Cardiac fibroblast (primary cell): Measurements from ENCODE around the gene DENND5B.
"Not testable (repeated sequence)": the region's sequence is repeated elsewhere in the genome, so short reads cannot be mapped to it uniquely, and the experiment has no call there.

Experiments
- DNase-seq, 2 donors: peaks; one replicate each; pipeline versions ENCODE4 v3.0.0 to v3.0.0-alpha.2; 2010; ENCODE audit warnings: low read depth in 2 of 2
- H3K4me3 ChIP-seq, 2 donors: replicated peaks in 1 of 2; 1 replicate in 1 of 2; 2 replicates in 1 of 2; pipeline ENCODE4 v1.5.1; 2011; ENCODE audit warnings: low read depth in 2 of 2, low read length in 2 of 2, mild to moderate bottlenecking in 2 of 2, moderate library complexity in 1 of 2
- CTCF ChIP-seq: IDR thresholded peaks from one replicate; pipeline ENCODE4 v1.5.1; 2011; ENCODE audit warnings: low read depth, mild to moderate bottlenecking, low read length, inconsistent platforms

Gene DENND5B

DNA sequence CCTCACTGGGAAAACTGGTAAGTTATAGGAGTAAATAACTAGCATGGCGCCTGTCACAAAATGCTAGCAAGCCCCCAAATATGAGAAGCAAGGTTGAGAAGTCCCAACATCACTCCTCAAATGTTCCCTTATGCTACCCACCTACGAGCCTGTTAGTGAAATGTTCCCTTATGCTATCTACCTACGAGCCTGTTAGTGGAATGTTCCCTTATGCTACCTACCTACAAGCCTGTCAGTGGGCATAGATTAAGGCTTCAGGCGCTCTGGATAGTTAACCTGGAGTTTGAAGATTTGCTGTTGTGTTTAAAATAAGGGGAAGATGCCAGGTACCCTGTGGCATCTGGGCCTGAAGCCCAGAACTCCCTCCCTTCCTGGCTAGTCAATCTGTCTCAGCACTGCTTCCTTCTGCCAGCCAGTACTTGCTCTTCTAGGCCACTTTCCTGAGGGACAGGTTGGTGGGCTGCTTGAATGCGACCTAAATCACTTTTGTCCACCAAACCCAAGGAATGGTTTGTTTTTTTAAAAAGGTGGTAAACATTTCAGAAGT is 197.9 kb downstream of the DENND5B start:
- DNase-seq: no peak
- no peak overlapping the region for H3K4me3 ChIP-seq
- TF ChIP-seq CTCF: no peak

GRCh38 chr12:31390991-31391390 is 199.9 kb downstream of the DENND5B start:
- no peak for TF ChIP-seq CTCF
- no peak for DNase-seq
- no peak overlapping the region for H3K4me3 ChIP-seq

DNA sequence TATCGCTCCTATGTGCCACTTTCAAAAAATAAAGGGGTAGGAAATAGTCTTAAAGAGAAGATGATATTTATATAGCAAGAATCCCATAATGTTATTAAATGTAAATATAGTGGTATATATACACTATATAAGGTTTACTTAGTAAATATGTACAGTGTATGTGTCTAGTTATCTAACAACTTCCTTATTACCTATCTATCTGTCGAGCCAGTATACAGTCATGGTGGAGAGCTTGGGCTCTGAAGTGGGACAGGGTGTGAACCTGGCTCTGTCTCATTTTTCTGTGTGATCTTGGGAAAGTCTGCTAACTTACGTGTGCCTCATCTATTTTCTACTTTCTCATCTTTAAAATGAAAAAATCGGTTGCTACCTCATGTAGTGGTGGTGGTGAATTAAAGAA is 202.2 kb downstream of the DENND5B start:
- no peak for TF ChIP-seq CTCF
- DNase-seq: no peak
- H3K4me3 ChIP-seq: no peak overlapping the region

DNA sequence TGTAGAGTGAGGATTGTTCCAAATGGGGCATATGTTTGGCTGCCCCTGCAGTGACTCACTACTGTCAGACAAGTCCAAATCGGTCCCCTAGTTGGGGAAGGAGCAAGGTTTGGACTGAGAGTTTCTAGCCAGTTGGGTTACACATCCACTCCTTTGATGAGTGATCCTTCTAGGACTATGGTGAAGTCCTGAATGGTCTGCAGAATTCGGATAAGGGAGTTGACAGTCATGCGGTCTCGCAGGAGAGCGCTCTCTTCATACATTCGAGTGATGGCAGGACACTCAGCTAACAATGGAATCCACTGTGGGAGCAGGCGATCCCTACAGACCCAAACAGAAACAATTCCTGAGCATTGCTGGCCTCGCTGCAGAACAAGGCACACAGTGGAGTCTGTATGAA is 203.5 kb downstream of the DENND5B start:
- DNase-seq: no peak
- TF ChIP-seq CTCF: no peak
- H3K4me3 ChIP-seq: no peak overlapping the region

GRCh38 chr12:31387011-31387410 is 203.9 kb downstream of the DENND5B start:
- no peak for DNase-seq
- TF ChIP-seq CTCF: no peak
- no peak overlapping the region for H3K4me3 ChIP-seq

DNA sequence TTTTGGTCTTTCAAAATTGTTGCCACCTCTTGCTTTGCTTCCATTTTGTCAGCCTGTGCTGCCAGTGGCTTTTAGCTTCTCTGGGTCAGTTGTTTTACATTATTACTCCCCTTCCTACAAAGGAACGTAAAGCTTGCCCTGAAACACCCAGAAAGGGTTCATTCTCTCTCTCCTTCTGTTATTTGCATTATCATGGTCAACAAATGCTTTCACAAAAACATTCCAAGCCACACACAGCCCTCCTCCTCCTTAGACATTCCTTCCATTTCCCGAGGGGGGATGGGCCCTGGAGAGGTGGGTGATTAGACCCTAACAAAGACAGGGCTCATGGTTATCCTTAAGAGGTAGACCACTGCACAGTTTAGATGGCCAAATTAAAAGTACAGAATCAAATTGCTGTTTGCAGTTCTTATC is 204.6 kb downstream of the DENND5B start:
- no peak for TF ChIP-seq CTCF
- no peak overlapping the region for H3K4me3 ChIP-seq
- DNase-seq: no peak

DNA sequence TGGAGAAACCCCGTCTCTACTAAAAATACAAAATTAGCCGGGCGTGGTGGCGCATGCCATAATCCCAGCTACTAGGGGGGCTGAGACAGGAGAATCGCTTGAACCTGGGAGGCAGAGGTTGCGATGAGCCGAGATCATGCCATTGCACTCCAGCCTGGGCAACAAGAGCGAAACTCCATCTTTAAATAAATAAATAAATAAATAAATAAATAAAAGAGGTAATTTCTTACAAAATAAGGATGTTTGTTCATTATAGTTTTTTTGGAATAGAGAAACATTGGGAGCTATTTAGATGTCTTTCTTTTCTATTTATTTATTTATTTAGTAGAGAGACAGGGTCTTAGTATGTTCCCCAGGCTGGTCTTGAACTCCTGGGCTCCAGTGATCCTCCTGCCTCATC is 213.7 kb downstream of the DENND5B start:
- H3K4me3 ChIP-seq, DNase-seq: not testable (repeated sequence)

- H3K4me3 ChIP-seq, DNase-seq: not testable (repeated sequence)
Observed at GRCh38 chr12:31375422-31375821, 215.5 kb downstream of the DENND5B start.
